ENCODE measurements around the gene ARSI. TPM values are rescaled to one million over a fixed set of nuclear protein-coding genes. Genes with fewer than 3 reads are reported as not detected.

Gene ARSI
- polyA plus RNA-seq, 1 of the 3 experiments (the other 2 are of a cell fraction) = 0.20 TPM

- Histone ChIP-seq H3K27me3 (ENCODE audit: insufficient read depth) (no peaks in the 10 kb centered on the region), H3K27ac (ENCODE audit: low read depth in 2 of 2, low read length in 1 of 2) (no peak overlapping the region), H3K79me2 (ENCODE audit: insufficient read depth) (no peaks in the 10 kb centered on the region), H3K9me3 (no peaks in the 10 kb centered on the region), H3K4me2 (no peak overlapping the region), H3K9me2 (no peaks in the 10 kb centered on the region), H3K4me3 (ENCODE audit: low read depth in 2 of 2, low read length in 1 of 2) (no peak overlapping the region), H2AFZ (ENCODE audit: low read depth) (peak overlapping the region; percentile 75; the same call in 1 of the 2 replicates), H3K36me3 (replicated peaks in 1 of 2; ENCODE audit: control insufficient read depth in 1 of 2, insufficient read depth in 2 of 2, low read length in 1 of 2) (no peaks in the 10 kb centered on the region), H3F3A (replicated peaks; ENCODE audit: insufficient read depth) (no peaks in the 10 kb centered on the region), H3K4me1 (ENCODE audit: control insufficient read depth in 1 of 2, insufficient read depth in 2 of 2, low read depth in 1 of 2, low read length in 1 of 2) (peaks cover 17 to 25% of the 10 kb centered on the region in 2 experiments; a peak in 3 of 4 replicates), H3K9ac (no peak overlapping the region), H4K20me1 (ENCODE audit: insufficient read depth) (no peaks in the 10 kb centered on the region)
- ChIA-PET CTCF (interaction anchor here (1.4 to 4.0 kb wide), 2 partner anchors 89 to 130 kb away, joined by 3 to 15 read pairs; no protein-coding TSS in a partner anchor), POLR2A (no interaction called here)
- no peak for DNase-seq
- no peak for TF ChIP-seq RAD21 (IDR thresholded peaks at IDR 0.05; ENCODE audit: low read length)
- TF ChIP-seq RFX5 (IDR thresholded peaks at IDR 0.05; ENCODE audit: low read length) = no peak
- peak; percentile 83 for TF ChIP-seq PBX3 (IDR thresholded peaks at IDR 0.05)
- TF ChIP-seq YY1 (IDR thresholded peaks at IDR 0.05; ENCODE audit: low read depth) = no peak
- TF ChIP-seq FOSL2 (IDR thresholded peaks at IDR 0.05; ENCODE audit: borderline replicate concordance, low read depth) = peak; percentile 24; the same call in 1 of the 2 replicates
- no peak; the same call in 1 of the 2 replicates for TF ChIP-seq USF1 (IDR thresholded peaks at IDR 0.05; ENCODE audit: borderline replicate concordance, low read depth)
- TF ChIP-seq FOXM1 (IDR thresholded peaks at IDR 0.05; ENCODE audit: low read depth) = no peak
- 49% methylated on average over 3 of the region's 8 CpGs for WGBS (ENCODE audit: low lambda C conversion rate)
Observed at GRCh38 chr5:150261231-150261630, 41.5 kb downstream of the ARSI start.

- H3K27ac ChIP-seq (ENCODE audit: low read depth in 2 of 2, low read length in 1 of 2) = no peak overlapping the region
- H3K9me2 ChIP-seq = no peaks in the 10 kb centered on the region
- no peak overlapping the region for H3K4me2 ChIP-seq
- no peak for DNase-seq
- peaks cover 8 to 17% of the 10 kb centered on the region in 2 experiments; a peak in 3 of 4 replicates for H3K4me1 ChIP-seq (ENCODE audit: control insufficient read depth in 1 of 2, insufficient read depth in 2 of 2, low read depth in 1 of 2, low read length in 1 of 2)
- H3K4me3 ChIP-seq (ENCODE audit: low read depth in 2 of 2, low read length in 1 of 2) = no peak overlapping the region
- ChIA-PET POLR2A (no interaction called here), CTCF (no interaction called here)
- no peaks in the 10 kb centered on the region for H3K27me3 ChIP-seq (ENCODE audit: insufficient read depth)
- TF ChIP-seq GATA2 (CRISPR knock-in tag; IDR thresholded peaks at IDR 0.05) (no peak), RFX5 (IDR thresholded peaks at IDR 0.05; ENCODE audit: low read length) (no peak), SIN3A (IDR thresholded peaks at IDR 0.05; ENCODE audit: borderline replicate concordance, low read depth, low read length) (no peak)
- H3K79me2 ChIP-seq (ENCODE audit: insufficient read depth) = no peaks in the 10 kb centered on the region
- H3K9me3 ChIP-seq = no peaks in the 10 kb centered on the region
- H4K20me1 ChIP-seq (ENCODE audit: insufficient read depth) = no peaks in the 10 kb centered on the region
- no peaks in the 10 kb centered on the region for H3K36me3 ChIP-seq (replicated peaks in 1 of 2; ENCODE audit: control insufficient read depth in 1 of 2, insufficient read depth in 2 of 2, low read length in 1 of 2)
- H2AFZ ChIP-seq (ENCODE audit: low read depth) = no peak overlapping the region
- 83% methylated on average over 6 of the region's 6 CpGs for WGBS (ENCODE audit: low lambda C conversion rate)
- no peak overlapping the region for H3K9ac ChIP-seq
- no peaks in the 10 kb centered on the region for H3F3A ChIP-seq (replicated peaks; ENCODE audit: insufficient read depth)
Observed at GRCh38 chr5:150258130-150258529, 44.6 kb downstream of the ARSI start.

- Histone ChIP-seq H3F3A (replicated peaks; ENCODE audit: insufficient read depth) (no peaks in the 10 kb centered on the region), H3K4me3 (ENCODE audit: low read depth in 2 of 2, low read length in 1 of 2) (no peak overlapping the region), H3K79me2 (ENCODE audit: insufficient read depth) (no peaks in the 10 kb centered on the region), H3K9me2 (no peaks in the 10 kb centered on the region), H3K36me3 (replicated peaks in 1 of 2; ENCODE audit: control insufficient read depth in 1 of 2, insufficient read depth in 2 of 2, low read length in 1 of 2) (no peaks in the 10 kb centered on the region), H3K4me1 (ENCODE audit: control insufficient read depth in 1 of 2, insufficient read depth in 2 of 2, low read depth in 1 of 2, low read length in 1 of 2) (peaks cover 1 to 17% of the 10 kb centered on the region in 2 experiments; a peak in 2 of 4 replicates), H3K27me3 (ENCODE audit: insufficient read depth) (no peaks in the 10 kb centered on the region), H3K9ac (no peak overlapping the region), H3K4me2 (no peak overlapping the region), H3K9me3 (no peaks in the 10 kb centered on the region), H3K27ac (ENCODE audit: low read depth in 2 of 2, low read length in 1 of 2) (no peak overlapping the region), H4K20me1 (ENCODE audit: insufficient read depth) (no peaks in the 10 kb centered on the region), H2AFZ (ENCODE audit: low read depth) (no peak overlapping the region)
- CTCF ChIA-PET = no interaction called here
- POLR2A ChIA-PET = no interaction called here
- no peak for DNase-seq
- WGBS (ENCODE audit: low lambda C conversion rate) = 93% methylated on average over 5 of the region's 11 CpGs
- TF ChIP-seq EP300 (IDR thresholded peaks at IDR 0.05; ENCODE audit: borderline replicate concordance in 1 of 2, low read depth in 1 of 2, low read length in 1 of 2) = no peak
- TF ChIP-seq IRF3 (IDR thresholded peaks at IDR 0.05; ENCODE audit: low read depth, low read length) = no peak
- TF ChIP-seq JUND (IDR thresholded peaks at IDR 0.05) = no peak
- TF ChIP-seq FOXM1 (IDR thresholded peaks at IDR 0.05; ENCODE audit: low read depth) = no peak
- TF ChIP-seq RXRA (IDR thresholded peaks at IDR 0.05; ENCODE audit: borderline replicate concordance, low read depth) = no peak
- no peak for TF ChIP-seq USF2 (IDR thresholded peaks at IDR 0.05; ENCODE audit: borderline replicate concordance, low read depth, low read length)
- no peak for TF ChIP-seq NFIC (IDR thresholded peaks at IDR 0.05; ENCODE audit: borderline replicate concordance)
- TF ChIP-seq TEAD4 (IDR thresholded peaks at IDR 0.05; ENCODE audit: borderline replicate concordance, insufficient read depth) = no peak
- TF ChIP-seq PBX3 (IDR thresholded peaks at IDR 0.05) = no peak
- TF ChIP-seq SIN3A (IDR thresholded peaks at IDR 0.05; ENCODE audit: borderline replicate concordance, low read depth, low read length) = no peak
- TF ChIP-seq ELF1 (IDR thresholded peaks at IDR 0.05) = no peak
- no peak for TF ChIP-seq MEF2A (IDR thresholded peaks at IDR 0.05; ENCODE audit: borderline replicate concordance, low read depth)
Observed at GRCh38 chr5:150257424-150257823, 45.3 kb downstream of the ARSI start.
